ENCODE results near the gene GNPAT.

DNA sequence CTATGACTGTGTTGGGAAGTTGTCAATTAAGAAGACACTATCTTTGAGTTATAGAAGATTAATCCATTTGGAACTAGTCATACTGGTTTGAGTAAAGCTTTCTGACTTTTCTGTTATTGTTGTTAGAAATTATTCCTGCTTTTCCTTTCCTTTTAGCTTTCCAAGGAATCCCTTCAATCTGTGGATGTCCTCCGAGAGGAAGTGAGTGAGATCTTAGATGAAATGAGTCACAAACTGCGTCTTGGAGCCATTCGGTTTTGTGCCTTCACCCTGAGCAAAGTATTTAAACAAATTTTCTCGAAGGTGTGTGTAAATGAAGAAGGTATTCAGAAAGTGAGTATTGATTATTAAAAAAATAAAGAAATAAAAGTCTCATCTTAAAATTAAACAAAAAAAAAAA, 19.3 kb downstream of the GNPAT start:
- TF ChIP-seq CTCF (IDR thresholded peaks at IDR 0.05), result no peak
- TF ChIP-seq POLR2A (IDR thresholded peaks at IDR 0.05), result no peak
- no peak for TF ChIP-seq POLR2AphosphoS5 (IDR thresholded peaks at IDR 0.05)

All from breast epithelium (tissue), 3 donors.